Measurements from ENCODE around the gene TUBB8B. TPM values are rescaled to one million over a fixed set of nuclear protein-coding genes. Genes with fewer than 3 reads are reported as not detected.
"Not testable (repeated sequence)": the region's sequence is repeated elsewhere in the genome, so short reads cannot be mapped to it uniquely, and the experiment has no call there.

TUBB8B gene
- total RNA-seq, 1 donor from 2014 or later: not detected

DNA sequence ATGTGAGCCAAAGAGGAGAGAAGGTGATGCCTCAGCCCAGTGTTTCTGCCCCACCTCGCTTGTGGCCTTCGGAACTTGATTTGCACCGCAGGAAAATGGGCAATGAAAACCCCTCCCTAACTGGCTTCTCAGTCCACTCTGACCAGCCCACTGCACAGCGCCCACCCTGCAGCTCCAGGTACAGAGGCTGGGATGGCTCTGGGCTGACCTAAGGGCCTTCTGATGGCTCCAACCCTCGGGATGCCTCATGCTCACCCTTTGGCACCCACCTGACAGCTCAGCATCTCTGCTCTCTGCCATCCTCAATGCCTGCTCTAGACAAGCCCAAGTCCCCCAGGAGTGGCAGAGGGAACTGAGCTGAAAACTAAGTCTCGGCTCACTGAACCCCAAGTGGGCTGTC, 36.2 kb downstream of the TUBB8B start:
- DNase-seq (ENCODE audit: extremely low read depth, low read depth, low spot score): not testable (repeated sequence)

DNA sequence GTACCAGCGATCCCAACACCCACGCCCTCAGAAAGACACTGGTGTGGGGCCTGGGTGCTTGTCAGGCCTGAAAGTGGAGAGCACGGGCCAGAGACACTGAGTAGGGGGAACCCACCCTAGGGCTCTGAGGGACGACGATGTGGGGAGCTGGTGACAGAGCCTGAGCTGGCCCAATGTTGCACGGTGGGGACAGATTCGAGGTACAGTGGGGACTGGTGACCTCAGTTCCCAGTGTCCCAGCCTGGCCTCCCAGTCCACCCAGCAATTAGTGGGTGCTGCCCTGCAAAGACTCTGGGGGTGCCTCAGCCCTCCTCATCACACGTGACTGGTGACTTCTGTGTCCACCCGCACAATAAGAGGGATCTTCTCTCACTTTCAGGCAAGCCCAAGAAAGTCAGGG, 36.6 kb downstream of the TUBB8B start:
- DNase-seq (ENCODE audit: extremely low read depth, low read depth, low spot score): not testable (repeated sequence)

DNA sequence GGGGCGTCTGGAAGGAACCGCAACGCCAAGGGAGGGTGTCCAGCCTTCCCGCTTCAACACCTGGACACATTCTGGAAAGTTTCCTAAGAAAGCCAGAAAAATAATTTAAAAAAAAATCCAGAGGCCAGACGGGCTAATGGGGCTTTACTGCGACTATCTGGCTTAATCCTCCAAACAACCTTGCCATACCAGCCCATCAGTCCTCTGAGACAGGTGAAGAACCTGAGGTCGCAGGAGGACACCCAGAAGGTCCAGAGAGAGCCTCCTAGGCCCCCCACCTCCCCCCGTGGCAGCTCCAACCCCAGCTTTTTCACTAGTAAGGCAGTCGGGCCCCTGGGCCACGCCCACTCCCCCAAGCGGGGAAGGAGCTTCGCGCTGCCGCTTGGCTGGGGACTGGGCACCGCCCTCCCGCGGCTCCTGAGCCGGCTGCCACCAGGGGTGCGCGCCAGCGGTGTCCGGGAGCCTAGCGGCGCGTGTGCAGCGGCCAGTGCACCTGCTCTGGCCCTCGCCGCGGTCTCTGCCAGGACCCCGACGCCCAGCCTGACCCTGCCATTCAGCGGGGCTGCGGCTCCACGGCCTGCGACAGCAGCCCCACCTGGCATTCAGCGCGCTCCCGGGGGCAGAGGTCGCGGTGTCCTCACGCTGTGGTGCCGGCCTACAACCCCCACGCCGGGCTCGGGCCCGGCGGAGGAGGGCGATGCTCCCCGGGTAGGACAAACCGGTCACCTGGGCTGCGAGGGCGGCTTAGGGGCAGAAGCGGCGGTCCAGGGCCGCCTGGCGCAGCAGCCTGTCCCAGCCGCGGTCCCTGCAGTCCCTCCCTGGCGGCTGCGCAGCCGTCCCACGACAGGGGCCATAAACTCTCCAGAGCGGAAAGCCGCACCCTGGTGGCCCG, 37.8 kb downstream of the TUBB8B start:
- not testable (repeated sequence) for DNase-seq (ENCODE audit: extremely low read depth, low read depth, low spot score)

DNA sequence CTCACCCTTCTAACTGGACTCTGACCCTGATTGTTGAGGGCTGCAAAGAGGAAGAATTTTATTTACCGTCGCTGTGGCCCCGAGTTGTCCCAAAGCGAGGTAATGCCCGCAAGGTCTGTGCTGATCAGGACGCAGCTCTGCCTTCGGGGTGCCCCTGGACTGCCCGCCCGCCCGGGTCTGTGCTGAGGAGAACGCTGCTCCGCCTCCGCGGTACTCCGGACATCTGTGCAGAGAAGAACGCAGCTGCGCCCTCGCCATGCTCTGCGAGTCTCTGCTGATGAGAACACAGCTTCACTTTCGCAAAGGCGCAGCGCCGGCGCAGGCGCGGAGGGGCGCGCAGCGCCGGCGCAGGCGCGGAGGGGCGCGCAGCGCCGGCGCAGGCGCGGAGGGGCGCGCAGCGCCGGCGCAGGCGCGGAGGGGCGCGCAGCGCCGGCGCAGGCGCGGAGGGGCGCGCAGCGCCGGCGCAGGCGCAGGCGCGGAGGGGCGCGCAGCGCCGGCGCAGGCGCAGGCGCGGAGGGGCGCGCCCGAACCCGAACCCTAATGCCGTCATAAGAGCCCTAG, 38.7 kb downstream of the TUBB8B start:
- DNase-seq (ENCODE audit: extremely low read depth, low read depth, low spot score): not testable (repeated sequence)

DNA sequence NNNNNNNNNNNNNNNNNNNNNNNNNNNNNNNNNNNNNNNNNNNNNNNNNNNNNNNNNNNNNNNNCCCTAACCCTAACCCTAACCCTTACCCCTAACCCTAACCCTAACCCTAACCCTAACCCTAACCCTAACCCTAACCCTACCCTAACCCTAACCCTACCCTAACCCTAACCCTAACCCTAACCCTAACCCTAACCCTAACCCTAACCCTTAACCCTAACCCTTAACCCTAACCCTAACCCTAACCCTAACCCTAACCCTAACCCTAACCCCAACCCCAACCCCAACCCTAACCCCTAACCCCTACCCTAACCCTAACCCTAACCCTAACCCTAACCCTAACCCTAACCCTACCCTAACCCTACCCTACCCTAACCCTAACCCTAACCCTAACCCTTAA, 39.5 kb downstream of the TUBB8B start:
- not testable (repeated sequence) for DNase-seq (ENCODE audit: extremely low read depth, low read depth, low spot score)

Other genes starting within 250 kb of the TUBB8B start
- gene USP14, start 108.9 kb upstream of the TUBB8B start, total RNA-seq: 37.2 and 65.2 TPM in 2 replicates
- gene THOC1, start 218.4 kb upstream of the TUBB8B start, total RNA-seq: 34.1 and 39.4 TPM in 2 replicates

Measured in glomerular endothelial cell (primary cell).